Raji (cell line): ENCODE measurements around the gene MACC1.
A peak's percentile ranks its signal among the peaks of the same experiment; 100 is the strongest.

Source experiments
- POLR2A ChIP-seq: IDR thresholded peaks from 2 replicates; pipeline ENCODE4 v1.6.1; 2011; ENCODE audit warnings: low read depth, low read length, control low read depth; ENCODE audit not compliant: insufficient read depth

MACC1 gene

DNA sequence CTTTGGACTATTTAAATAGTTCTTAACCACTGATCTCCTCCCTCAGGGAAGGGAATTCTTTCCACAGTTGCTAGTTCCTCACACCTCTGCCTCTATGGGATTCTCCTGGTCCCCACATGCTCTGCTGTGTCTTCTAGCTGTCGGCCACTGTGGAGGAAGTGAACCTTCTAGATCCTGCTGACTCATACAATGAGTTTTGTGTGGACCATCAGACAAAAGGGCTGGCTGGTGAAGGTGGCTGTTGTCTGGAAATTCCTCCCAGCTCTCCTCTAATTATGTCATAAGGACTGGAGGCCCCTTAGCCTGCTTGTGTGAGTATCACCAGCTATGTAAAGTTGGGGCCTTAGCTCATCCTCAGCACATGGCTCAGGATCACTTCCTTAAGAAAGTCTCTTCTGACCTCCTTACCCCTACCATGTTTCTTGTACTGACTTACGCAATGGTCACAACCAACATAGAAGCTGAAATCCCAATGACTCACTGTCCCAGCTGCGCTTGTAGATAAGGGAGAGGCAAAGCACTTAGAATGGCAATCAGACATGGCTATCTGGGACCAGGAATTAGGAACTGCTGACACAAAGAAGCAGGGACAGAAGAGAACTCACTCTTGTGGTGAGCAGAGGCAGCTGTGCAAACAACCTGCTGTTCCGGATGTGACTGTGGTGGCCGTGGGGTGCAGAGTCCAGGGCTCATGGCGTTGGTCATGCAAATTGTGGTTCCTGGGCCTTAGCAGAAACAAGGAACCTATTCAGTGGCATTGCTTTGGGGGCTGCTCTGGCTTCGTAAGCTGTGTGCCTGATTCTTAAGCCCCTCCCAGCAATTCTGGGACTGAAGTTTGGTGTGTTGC, 2.5 kb upstream of the MACC1 start:
- peak; percentile 82 for TF ChIP-seq POLR2A

DNA sequence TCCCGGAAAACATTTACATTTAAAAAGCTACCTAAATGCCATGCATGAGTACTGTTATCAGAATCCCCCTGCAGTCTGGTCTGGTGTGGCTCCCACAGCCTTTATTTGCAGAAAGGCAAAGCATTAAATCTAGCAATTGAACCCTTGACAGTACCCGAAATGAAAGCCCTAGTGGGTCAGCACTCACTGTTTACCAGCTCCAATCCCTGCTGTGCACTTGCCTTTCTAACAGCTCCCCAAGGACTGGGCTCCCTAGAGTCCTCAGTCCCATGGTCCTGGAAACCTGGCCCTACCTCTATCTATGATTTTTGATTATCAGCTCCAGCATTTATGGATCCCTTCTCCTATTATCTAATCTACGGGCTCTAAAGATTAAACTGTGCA, 1.9 kb upstream of the MACC1 start:
- TF ChIP-seq POLR2A: no peak

DNA sequence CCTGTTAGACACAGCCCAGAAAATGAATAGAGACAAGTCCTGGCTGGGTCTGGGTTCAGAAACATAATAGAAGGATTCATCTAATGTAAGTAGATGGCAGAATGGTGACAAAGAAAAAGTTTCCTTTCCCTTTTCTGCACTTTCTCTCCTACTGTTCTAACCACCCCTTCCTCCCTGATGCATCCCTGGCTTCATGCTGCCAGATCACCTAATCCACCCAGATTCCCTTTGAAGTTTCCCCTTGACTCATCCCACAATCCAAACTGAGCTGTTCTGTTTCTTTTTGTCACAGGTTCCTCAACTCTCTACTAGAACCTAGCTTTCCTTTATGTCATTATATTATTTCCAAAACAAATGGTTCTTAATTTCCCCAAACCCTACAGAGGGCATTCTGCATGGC, 1.1 kb upstream of the MACC1 start:
- no peak for TF ChIP-seq POLR2A

DNA sequence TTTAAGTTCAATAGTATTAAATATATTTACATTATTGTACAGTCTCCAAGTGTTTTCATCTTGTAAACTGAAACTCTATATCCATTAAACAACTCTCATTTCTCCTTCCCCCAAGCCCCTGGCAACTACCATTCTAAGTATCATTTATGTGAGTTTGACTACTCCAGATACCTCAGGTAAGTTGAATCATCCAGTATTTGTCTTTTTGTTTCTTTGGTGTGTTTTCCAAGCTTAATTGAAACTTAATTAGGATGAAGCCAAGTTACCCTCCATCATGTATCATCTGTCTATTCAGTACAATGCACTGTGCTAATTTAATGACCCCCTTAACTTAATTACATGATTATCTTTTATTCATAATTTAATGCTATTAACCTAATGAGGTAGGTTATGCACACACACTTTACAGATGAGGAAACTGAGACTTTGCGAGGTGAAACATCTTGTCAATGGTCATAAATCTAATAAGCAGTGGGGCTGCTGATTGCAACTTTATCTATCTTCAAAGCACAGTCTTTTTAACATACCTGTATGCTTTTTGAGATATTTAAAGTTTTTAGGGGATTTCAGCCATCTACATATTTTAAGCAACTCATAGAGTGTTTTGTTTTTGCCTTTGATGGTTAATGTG, 663 bp downstream of the MACC1 start:
- TF ChIP-seq POLR2A: no peak

DNA sequence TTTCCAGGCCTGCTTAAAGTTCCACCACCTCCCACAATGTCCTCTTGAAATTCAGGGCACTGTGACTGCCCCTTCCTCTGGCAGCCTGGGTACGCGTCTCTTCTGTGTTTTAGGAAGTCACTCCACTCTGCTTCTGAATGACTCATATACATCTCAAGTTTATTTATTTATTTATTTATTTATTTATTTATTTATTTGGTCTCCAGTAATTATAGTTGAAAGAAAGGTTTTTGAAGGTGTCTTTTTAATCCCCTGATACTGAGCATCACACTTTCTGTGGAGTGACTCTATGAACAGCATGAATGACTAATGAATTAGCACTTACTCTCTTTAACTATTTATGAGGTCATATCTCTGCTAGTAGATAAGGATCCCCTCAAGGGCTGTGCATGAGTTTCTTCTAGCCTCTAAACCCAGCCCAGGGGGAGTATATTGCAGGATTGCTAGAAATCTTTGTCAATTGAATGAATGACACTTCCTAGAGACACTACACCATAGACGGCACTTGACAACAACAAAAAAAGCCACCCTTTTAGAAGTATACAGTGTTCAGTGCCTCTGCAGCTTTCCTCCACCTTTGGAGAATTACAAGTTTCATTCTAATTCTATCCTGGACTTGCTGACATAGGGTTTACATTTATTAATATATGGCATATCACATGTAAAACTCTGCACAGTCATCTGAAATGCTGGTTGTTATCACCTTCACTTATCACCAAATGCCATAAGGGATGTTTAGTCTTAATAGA, 2.1 kb downstream of the MACC1 start:
- no peak for TF ChIP-seq POLR2A

DNA sequence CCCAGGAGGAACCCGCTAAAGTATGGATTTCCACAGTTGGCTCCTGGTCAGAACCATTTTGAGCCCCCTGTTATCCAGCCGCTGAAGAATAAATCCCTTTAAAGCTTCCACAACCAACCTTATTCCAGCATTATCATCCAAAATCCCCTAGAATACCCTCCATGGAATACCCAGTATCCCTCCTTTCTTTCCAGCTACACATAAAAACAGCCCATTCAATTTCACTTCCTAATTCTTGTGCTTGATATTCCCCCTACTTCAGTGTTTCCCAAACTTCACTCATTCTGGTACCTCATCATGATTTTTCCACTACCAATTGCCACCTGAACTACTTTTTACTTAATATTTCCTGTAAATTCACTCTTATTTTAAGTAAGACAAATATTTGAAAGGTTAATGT, 3.1 kb downstream of the MACC1 start:
- no peak for TF ChIP-seq POLR2A

DNA sequence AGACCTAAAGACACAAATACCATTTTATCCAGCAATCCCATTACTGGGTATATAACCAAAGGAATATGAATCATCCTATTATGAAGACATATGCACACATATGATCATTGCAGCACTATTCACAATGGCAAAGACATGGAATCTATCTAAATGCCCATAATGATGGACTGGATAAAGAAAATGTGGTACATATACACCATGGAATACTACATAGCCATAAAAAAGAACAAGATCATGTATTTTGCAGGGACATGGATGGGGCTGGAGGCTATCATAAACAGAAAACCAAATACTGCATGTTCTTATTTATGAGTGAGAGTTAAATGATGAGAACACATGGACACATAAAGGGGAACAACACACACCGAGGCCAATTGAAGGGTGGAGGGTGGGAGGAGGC, 3.8 kb downstream of the MACC1 start:
- no peak for TF ChIP-seq POLR2A

DNA sequence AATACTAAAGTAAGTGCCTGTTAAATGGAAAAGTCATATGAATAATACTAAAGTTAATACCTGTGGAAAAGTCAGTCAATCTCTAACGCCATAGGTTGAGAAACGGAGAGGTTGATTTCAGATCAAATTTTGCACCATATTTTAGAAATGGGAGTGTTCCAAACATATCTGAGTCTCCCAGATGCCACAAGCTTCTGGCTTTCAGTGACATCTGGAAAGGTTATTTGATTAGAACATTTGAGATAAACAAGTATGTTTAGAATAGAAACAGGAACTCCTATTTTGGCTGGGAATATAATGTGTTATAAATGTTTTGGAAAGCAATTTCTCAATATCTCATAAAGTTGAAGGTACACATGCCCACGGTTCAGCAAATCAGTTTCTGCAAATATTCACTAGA, 5.8 kb downstream of the MACC1 start:
- TF ChIP-seq POLR2A: no peak

DNA sequence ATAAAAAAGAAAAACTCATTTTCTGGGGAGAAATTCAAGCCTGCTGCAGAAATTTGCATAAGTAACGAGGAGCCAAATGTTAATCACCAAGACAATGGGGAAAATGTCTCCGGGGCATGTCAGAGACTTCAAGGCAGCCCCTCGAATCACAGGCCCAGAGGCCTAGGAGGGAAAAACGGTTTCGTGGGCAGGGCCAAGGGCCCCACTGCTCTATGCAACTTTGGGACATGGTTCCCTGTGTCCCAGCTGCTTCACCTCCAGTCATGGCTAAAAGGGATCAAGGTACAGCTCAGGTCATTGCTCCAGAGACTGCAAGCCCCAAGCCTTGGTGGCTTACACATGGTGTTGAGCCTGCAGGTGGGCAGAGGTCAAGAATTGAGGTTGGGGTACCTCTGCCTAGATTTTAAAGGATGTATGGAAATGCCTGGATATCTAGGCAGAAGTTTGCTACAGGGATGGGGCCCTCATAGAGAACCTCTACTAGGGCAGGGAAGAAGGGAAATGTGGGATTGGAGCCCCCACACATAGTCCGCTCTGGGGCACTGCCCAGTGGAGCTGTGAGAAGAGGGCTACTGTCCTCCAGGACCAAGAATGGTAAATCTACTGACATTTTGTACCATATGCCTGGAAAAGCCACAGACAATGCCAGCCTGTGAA, 8.4 kb downstream of the MACC1 start:
- TF ChIP-seq POLR2A: no peak

DNA sequence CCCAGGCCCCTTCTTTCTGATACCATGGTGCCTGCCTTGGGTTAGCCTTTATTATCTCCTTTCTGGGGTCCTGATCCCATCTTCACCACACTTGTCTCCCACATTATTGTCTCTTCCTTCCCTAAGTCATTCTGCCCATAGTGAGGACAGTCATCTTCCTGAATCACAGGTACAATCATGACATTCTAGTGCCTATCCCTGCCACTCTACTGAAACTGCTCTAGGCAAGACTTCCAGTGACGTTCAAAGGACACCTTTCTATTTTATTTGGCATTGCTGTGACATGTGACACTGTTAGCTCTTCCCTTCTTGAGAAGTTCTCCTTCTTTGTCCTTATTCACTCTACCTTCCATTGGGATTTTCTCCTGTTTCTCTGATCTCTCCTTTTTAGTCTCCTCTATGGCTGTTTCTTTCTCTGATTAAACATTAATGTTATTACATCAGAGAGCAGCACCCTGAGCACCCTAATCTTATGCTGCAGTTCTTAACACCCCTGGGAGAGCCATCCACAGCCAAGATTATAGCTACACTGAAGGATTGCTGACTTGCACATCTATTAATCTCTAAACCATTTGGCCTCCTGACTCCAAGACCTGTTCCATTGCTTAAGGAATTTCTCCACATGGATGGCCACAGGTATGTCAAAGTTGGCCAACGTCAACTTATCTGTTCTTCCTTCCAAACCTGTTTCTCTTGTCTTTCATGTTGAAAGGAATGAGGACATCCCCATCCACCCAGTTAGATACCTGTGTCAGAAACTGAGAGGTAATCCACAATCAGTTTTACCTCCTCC, 10.9 kb downstream of the MACC1 start:
- no peak for TF ChIP-seq POLR2A

DNA sequence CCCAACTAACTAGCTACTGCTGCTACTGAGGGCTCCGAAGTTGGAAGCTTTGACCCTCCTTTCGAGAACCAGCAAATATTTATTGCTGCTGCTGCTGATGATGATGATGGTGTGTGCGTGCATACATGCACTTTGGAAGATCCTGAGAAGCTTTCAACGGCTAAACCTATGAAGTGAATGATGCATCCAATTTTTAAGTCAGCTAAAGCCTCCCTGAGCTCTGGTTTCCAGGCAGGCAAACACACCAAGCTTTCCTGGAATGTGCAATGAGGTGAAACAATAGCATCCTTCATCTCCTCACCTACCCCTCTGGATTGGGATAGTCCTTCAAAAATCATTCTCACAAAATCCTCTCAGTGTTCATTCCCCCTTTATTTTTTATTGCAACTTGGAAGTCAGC, 13.9 kb downstream of the MACC1 start:
- no peak for TF ChIP-seq POLR2A

DNA sequence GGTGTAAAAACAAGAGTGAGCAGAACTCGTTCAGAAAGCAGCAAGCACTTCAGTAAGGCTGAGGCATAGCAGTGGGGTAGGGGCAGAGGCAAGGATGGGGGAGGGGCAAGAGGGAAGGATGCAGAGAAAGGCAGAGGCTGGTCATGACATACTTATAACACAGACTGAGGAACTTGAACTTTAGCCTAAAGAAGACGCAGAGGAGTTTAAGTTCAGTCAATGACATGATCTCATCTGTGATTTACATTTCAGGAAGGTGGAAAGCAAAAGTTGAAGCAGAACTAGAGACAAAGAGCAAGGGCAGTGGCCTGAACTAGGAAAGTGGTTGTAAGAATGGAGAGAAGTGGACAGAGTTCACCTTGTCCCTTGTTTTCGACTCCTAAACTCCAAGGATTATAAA, 15.8 kb downstream of the MACC1 start:
- no peak for TF ChIP-seq POLR2A

DNA sequence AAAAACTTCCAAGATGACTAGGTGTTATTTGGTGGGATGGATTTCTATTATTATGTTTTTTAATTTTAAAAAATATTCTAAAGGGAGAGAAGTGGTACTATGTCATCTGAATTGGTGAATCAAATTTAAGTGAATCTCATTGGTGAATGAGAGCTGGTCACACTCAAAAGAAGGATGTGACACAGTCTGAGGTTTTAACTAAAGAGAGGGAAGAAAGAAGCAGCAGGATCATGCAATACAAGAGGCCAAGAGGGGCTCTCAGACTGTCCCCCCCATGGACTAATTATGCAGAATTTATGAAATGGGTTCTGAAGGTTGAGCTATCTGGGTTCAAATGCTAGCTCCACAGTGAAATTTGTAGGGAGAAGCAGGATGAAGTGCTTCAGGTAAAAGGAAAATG, 16.2 kb downstream of the MACC1 start:
- TF ChIP-seq POLR2A: no peak

DNA sequence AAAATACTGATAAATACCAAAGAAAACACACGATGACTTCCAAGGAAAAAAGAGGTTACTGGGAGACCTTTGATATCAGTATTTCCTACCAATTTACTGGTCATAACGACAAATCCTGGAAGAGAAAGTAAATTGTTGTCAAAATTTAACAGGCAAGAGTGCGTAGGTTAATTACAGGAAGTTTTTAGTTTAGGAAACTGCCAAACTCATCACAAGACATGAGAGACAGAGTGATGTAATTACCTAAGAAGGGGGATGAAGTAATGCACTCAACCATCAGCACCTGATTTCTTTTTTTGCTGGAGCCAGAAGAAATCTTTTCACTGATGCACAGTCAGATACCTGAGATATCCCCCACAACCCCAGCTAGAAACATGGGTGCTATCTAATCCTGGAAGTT, 16.8 kb downstream of the MACC1 start:
- TF ChIP-seq POLR2A: no peak
